ENCODE results near the gene TMEM179.

DNA sequence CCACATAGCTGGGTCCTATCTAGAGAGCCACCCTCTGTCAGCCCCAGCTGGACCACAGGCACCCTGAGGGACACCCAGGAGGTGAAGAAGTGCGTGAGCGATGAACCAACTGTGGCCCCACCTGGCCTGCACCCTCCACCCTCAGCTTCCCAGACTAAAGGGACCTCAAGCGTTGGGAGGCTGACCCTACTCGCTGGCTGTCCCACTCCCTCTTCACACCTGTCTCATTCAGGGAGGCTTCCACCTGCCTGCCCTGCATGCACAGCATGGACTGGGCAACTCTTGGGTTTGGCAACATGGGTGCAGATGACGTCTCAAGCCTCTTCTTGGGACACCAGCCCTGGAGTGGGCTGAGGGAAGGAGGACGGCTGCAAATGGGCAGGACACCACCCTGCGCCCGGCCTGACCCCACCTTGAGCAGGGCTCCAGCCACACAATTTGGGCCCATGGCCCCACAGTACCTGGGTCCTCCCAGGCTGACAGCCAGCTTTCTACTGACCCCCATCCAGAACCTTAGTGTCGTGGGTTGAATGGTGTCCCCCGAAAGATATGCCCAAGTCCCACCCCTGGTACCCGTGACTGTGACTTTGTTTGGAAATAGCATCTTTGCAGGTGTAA is 2.1 kb downstream of the TMEM179 start:
- TF ChIP-seq, protein P1, sequence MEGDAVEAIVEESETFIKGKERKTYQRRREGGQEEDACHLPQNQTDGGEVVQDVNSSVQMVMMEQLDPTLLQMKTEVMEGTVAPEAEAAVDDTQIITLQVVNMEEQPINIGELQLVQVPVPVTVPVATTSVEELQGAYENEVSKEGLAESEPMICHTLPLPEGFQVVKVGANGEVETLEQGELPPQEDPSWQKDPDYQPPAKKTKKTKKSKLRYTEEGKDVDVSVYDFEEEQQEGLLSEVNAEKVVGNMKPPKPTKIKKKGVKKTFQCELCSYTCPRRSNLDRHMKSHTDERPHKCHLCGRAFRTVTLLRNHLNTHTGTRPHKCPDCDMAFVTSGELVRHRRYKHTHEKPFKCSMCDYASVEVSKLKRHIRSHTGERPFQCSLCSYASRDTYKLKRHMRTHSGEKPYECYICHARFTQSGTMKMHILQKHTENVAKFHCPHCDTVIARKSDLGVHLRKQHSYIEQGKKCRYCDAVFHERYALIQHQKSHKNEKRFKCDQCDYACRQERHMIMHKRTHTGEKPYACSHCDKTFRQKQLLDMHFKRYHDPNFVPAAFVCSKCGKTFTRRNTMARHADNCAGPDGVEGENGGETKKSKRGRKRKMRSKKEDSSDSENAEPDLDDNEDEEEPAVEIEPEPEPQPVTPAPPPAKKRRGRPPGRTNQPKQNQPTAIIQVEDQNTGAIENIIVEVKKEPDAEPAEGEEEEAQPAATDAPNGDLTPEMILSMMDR (IDR thresholded peaks at IDR 0.05), result no peak
- TF ChIP-seq POLR2A (IDR thresholded peaks at IDR 0.05), result no peak
- no peak for TF ChIP-seq POLR2AphosphoS5 (IDR thresholded peaks at IDR 0.05)
